PC-3 (cell line): ENCODE results near the gene CERS6.

Experiments used
- CTCF ChIP-seq: fragments of 300-600 bp; sonication (generic); conservative IDR thresholded peaks from 2 replicates; pipeline ENCODE4 v1.5.1; 2017; ENCODE audit warnings: antibody characterized with exemption, low read depth, mild to moderate bottlenecking, low read length
- EZH2 ChIP-seq: fragments of 300-600 bp; sonication (generic); IDR thresholded peaks from one replicate; pipeline ENCODE4 v1.6.1; 2017; ENCODE audit warnings: antibody characterized with exemption, mild to moderate bottlenecking, low read length; ENCODE audit not compliant: unreplicated experiment
- EZH2phosphoT487 ChIP-seq: fragments of 300-600 bp; sonication (generic); IDR thresholded peaks from 2 replicates; pipeline ENCODE4 v1.6.1; 2018; ENCODE audit warnings: mild to moderate bottlenecking, antibody characterized with exemption, low read length, borderline replicate concordance

- no peak for TF ChIP-seq CTCF
- TF ChIP-seq EZH2: no peak
- TF ChIP-seq EZH2phosphoT487: no peak
Measured at GRCh38 chr2:168715849-168716248, 259.8 kb downstream of the CERS6 start.
